Endothelial cell of umbilical vein (primary cell): ENCODE measurements around the gene MRTFA. TPM values are rescaled to one million over a fixed set of nuclear protein-coding genes. Genes with fewer than 3 reads are reported as not detected.

Experiments used
- BruUV-seq: library from RNA; stranded (reverse); fragments of 400-500 nt; replicated peaks from 2 replicates; lab custom pipeline; 2021; lab: Mats Ljungman, UMichigan
- CTCF ChIA-PET: fragments of 300-600, 350-600 bp; sonication (Branson Sonifier 250); formaldehyde crosslinking; loops from one replicate; lab custom pipeline; 2021; ENCODE audit warnings: antibody characterized with exemption, inconsistent platforms; lab: Charles Lee
- POLR2A ChIA-PET: fragments of 300-600, 350-600 bp; sonication (Branson Sonifier 250); formaldehyde crosslinking; loops from one replicate; lab custom pipeline; 2021; ENCODE audit warnings: antibody characterized with exemption, inconsistent platforms; lab: Charles Lee
- DNase-seq: peaks from one replicate; pipeline ENCODE4 v3.0.0-alpha.2; 2011; ENCODE audit warnings: low read depth, low spot score
- FAIRE-seq: peaks from 2 replicates; lab custom pipeline; 2011; peaks lifted over from hg19 to GRCh38; lab: Jason Lieb, UNC
- H2AFZ ChIP-seq: 2 replicates; pipeline ENCODE4 v1.6.0; 2012; ENCODE audit warnings: low read depth, low read length, control low read depth, inconsistent platforms
- H3K27ac ChIP-seq: 2 replicates; pipeline ENCODE4 v1.5.1; 2011; ENCODE audit warnings: low read depth, mild to moderate bottlenecking, control low read depth, low read length, moderate library complexity; ENCODE audit not compliant: insufficient read depth
- H3K27me3 ChIP-seq, 2 experiments: 2 replicates each; pipeline versions ENCODE4 v1.6.0 to v1.6.1; 2011; ENCODE audit warnings: low read length in 2 of 2, mixed read lengths in 1 of 2; ENCODE audit not compliant: control insufficient read depth in 2 of 2, insufficient read depth in 2 of 2
- H3K36me3 ChIP-seq, 2 experiments: 2 replicates in 1 of 2; 3 replicates in 1 of 2; pipeline ENCODE4 v1.5.1; 2011; ENCODE audit warnings: low read length in 2 of 2, mild to moderate bottlenecking in 1 of 2, moderate library complexity in 1 of 2; ENCODE audit not compliant: control insufficient read depth in 2 of 2, insufficient read depth in 2 of 2; ENCODE audit errors: extremely low read depth in 1 of 2
- H3K4me1 ChIP-seq: 3 replicates; pipeline ENCODE4 v1.5.1; 2011; ENCODE audit warnings: mild to moderate bottlenecking, low read length; ENCODE audit not compliant: control insufficient read depth, insufficient read depth; ENCODE audit errors: extremely low read depth
- H3K4me2 ChIP-seq: 2 replicates; pipeline ENCODE4 v1.6.1; 2011; ENCODE audit warnings: low read length, control low read depth, mixed read lengths; ENCODE audit not compliant: insufficient read depth
- H3K4me3 ChIP-seq, 3 experiments: fragments of 200-600 bp in 1 of 3; sonication (generic), shearing (Covaris generic) in 1 of 3; replicated peaks in 1 of 3; 2 replicates each; pipeline ENCODE4 v1.5.1; 2011 to 2016; ENCODE audit warnings: control low read depth in 3 of 3, low read length in 3 of 3, mild to moderate bottlenecking in 2 of 3, inconsistent platforms in 1 of 3, low read depth in 1 of 3, moderate library complexity in 1 of 3; ENCODE audit not compliant: insufficient read depth in 1 of 3
- H3K79me2 ChIP-seq: 2 replicates; pipeline ENCODE4 v1.6.0; 2012; ENCODE audit warnings: low read length, inconsistent platforms; ENCODE audit not compliant: control insufficient read depth, insufficient read depth
- H3K9ac ChIP-seq: replicated peaks from 2 replicates; pipeline ENCODE3; 2011; ENCODE audit warnings: low read length, control low read depth; ENCODE audit not compliant: insufficient read depth; ENCODE audit errors: extremely low read depth
- H3K9me1 ChIP-seq: replicated peaks from 3 replicates; pipeline ENCODE4 v1.6.0; 2011; ENCODE audit warnings: mild to moderate bottlenecking, low read length; ENCODE audit not compliant: control insufficient read depth, insufficient read depth; ENCODE audit errors: extremely low read depth
- H3K9me3 ChIP-seq: replicated peaks from 2 replicates; pipeline ENCODE4 v1.5.1; 2012; ENCODE audit warnings: low read length, inconsistent platforms; ENCODE audit not compliant: control insufficient read depth, insufficient read depth
- H4K20me1 ChIP-seq: replicated peaks from 2 replicates; pipeline ENCODE3; 2011; ENCODE audit warnings: mild to moderate bottlenecking, low read length; ENCODE audit not compliant: control insufficient read depth, insufficient read depth; ENCODE audit errors: extremely low read depth
- EZH2 ChIP-seq: IDR thresholded peaks from 2 replicates; pipeline ENCODE4 v1.6.1; 2012; ENCODE audit warnings: borderline replicate concordance, low read depth, mild to moderate bottlenecking, moderate library complexity, low read length, inconsistent platforms; ENCODE audit not compliant: severe bottlenecking
- FOS ChIP-seq: IDR thresholded peaks from 2 replicates; pipeline ENCODE4 v1.6.1; 2011; ENCODE audit warnings: mild to moderate bottlenecking, low read length, moderate library complexity, borderline replicate concordance; ENCODE audit not compliant: insufficient read depth
- GATA2 ChIP-seq: IDR thresholded peaks from 2 replicates; pipeline ENCODE4 v1.7.0; 2011; ENCODE audit warnings: low read depth, mild to moderate bottlenecking, moderate library complexity, mixed read lengths, low read length; ENCODE audit not compliant: insufficient read length, insufficient read depth
- JUN ChIP-seq: IDR thresholded peaks from 2 replicates; pipeline ENCODE4 v1.6.1; 2011; ENCODE audit warnings: borderline replicate concordance, low read depth; ENCODE audit not compliant: insufficient read length, insufficient read depth
- MYC ChIP-seq: IDR thresholded peaks from one replicate; pipeline ENCODE4 v1.6.1; 2011; ENCODE audit warnings: mild to moderate bottlenecking, low read depth, low read length
- POLR2A ChIP-seq: IDR thresholded peaks from 2 replicates; pipeline ENCODE4 v1.6.1; 2012; ENCODE audit warnings: low read depth, mild to moderate bottlenecking, control low read depth, low read length
- POLR2AphosphoS5 ChIP-seq: IDR thresholded peaks from 2 replicates; pipeline ENCODE4 v1.6.1; 2012; ENCODE audit warnings: low read depth, mild to moderate bottlenecking, control low read depth, low read length, moderate library complexity; ENCODE audit not compliant: insufficient read depth
- dilution Hi-C: fragments of 300-500 bp; cut with MboI; formaldehyde crosslinking; loops from one replicate; pipeline ENCODE4 v1.15.0; 2019; ENCODE audit warnings: low sequenced_read_pairs; ENCODE audit not compliant: extremely low pct_ligation_motif_present
- intact Hi-C: fragments of 100-400 bp; cut with micrococcal nuclease; formaldehyde crosslinking; loops from one replicate; pipeline ENCODE4 v1.10.0; 2022
- polyA plus RNA-seq, 4 experiments: library from polyadenylated mRNA; depleted of rRNA in 3 of 4; stranded (reverse) in 3 of 4; unstranded in 1 of 4; fragments of >200 nt; gene quantifications; 2 replicates each; pipeline versions ENCODE4 v1.2.1 to v1.2.3, GENCODE V29; 2011 to 2012; ENCODE audit warnings: missing spikeins in 1 of 4
- total RNA-seq: library from RNA; stranded (reverse); gene quantifications from 2 replicates; pipeline ENCODE4 v1.2.3, GENCODE V29; 2021
- TF ChIP-seq, protein P1 (sequence below), 2 donors: IDR thresholded peaks; 1 replicate in 1 of 2; 2 replicates in 1 of 2; pipeline ENCODE4 v1.5.1; 2011; ENCODE audit warnings: low read length in 2 of 2, mild to moderate bottlenecking in 2 of 2, moderate library complexity in 2 of 2, control low read depth in 1 of 2, inconsistent platforms in 1 of 2, low read depth in 1 of 2; ENCODE audit not compliant: insufficient read depth in 1 of 2; ENCODE audit errors: extremely low read depth in 1 of 2
- TF ChIP-seq, protein P2 (sequence below): IDR thresholded peaks from 2 replicates; pipeline ENCODE4 v1.6.1; 2011; ENCODE audit not compliant: insufficient read depth, insufficient read length

MRTFA gene
- total and polyA plus RNA-seq, 2 donors (not counting 3 experiments of a cell fraction or from before 2014, with no cell fraction given): 13.6 to 44.1 TPM

DNA sequence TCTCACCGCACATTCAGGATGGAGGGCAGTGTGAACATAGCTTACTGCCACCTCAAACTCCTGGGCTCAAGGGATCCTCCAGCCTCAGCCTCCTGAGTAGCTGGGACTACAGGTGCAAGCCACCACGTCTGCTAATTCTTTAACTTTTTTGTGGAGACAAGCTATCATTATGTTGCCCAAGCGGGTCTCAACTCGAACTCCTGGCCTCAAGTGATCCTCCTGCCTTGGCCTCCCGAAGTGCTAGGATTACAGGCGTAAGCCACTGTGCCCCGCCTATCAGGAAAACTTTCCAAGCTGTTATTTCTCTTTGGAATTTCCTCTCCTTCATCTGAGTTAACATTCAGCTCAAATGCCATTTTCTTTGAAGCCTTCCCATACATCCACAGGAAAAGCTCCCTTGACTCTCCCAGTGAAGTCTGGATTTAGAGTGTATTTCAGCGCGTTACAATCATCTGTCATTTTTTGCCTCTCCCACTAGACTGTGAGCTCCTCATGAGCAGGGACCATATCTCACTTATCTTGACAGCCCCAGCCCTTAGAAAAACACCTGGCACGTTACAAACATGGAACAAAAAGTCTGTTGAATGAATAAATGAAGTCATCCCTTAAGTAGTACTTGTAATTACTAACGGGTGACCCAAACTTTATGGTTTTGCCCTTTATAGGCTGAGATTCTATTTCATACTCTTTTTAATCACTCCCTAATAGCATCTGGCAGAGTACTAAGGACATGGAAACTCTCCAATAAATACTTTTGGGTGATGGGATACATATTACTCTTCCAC, 2.2 kb downstream of the MRTFA start:
- intact Hi-C loops: no loop called here
- DNase-seq (peak; percentile 36), FAIRE-seq (no peak)
- Histone ChIP-seq H3K4me1 (peaks cover 21% of the 10 kb centered on the region), H3K4me3 (no peak overlapping the region), H2AFZ (no peak overlapping the region), H3K79me2 (peaks cover 61% of the 10 kb centered on the region), H3K4me2 (peak overlapping the region; percentile 94), H4K20me1 (peaks cover 3% of the 10 kb centered on the region), H3K9ac (no peak overlapping the region), H3K9me1 (no peaks in the 10 kb centered on the region), H3K36me3 (no peaks in the 10 kb centered on the region), H3K27ac (no peak overlapping the region), H3K9me3 (no peaks in the 10 kb centered on the region), H3K27me3 (no peaks in the 10 kb centered on the region)
- TF ChIP-seq POLR2A (no peak), FOS (no peak), GATA2 (no peak), MYC (no peak), JUN (no peak), EZH2 (no peak), POLR2AphosphoS5 (no peak)
- TF ChIP-seq, protein P1, sequence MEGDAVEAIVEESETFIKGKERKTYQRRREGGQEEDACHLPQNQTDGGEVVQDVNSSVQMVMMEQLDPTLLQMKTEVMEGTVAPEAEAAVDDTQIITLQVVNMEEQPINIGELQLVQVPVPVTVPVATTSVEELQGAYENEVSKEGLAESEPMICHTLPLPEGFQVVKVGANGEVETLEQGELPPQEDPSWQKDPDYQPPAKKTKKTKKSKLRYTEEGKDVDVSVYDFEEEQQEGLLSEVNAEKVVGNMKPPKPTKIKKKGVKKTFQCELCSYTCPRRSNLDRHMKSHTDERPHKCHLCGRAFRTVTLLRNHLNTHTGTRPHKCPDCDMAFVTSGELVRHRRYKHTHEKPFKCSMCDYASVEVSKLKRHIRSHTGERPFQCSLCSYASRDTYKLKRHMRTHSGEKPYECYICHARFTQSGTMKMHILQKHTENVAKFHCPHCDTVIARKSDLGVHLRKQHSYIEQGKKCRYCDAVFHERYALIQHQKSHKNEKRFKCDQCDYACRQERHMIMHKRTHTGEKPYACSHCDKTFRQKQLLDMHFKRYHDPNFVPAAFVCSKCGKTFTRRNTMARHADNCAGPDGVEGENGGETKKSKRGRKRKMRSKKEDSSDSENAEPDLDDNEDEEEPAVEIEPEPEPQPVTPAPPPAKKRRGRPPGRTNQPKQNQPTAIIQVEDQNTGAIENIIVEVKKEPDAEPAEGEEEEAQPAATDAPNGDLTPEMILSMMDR (IDR thresholded peaks at IDR 0.05; ENCODE audit: extremely low read depth in 1 of 2, insufficient read depth in 1 of 2, low read depth in 1 of 2, low read length in 2 of 2): no peak
- TF ChIP-seq, protein P2, sequence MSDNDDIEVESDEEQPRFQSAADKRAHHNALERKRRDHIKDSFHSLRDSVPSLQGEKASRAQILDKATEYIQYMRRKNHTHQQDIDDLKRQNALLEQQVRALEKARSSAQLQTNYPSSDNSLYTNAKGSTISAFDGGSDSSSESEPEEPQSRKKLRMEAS: no peak
- dilution Hi-C loops: no loop called here
- ChIA-PET CTCF (interaction anchor here (0.7 to 4.9 kb wide), 10 partner anchors 10 to 198 kb away, joined by 3 to 29 read pairs (median 3); no protein-coding TSS in a partner anchor), POLR2A (interaction anchor here (0.7 to 1.0 kb wide), 2 partner anchors 17 to 207 kb away, joined by 3 to 5 read pairs; no protein-coding TSS in a partner anchor)
- no TSS peak for BruUV-seq
